ENCODE data around the gene RAPGEFL1.
A peak's percentile ranks its signal among the peaks of the same experiment; 100 is the strongest.
"Not testable (repeated sequence)": the region's sequence is repeated elsewhere in the genome, so short reads cannot be mapped to it uniquely, and the experiment has no call there.

The RAPGEFL1 gene

GRCh38 chr17:40177275-40177874 is at the start of gene RAPGEFL1:
Gene RAPGEFL1, plus strand, starts transcription at chr17:40177470. Its CDS starts 392 bp downstream, at chr17:40177862.
- peak; percentile 80 to 90 for DNase-seq

- no peak for DNase-seq
Measured at GRCh38 chr17:40129498-40129897, 47.8 kb upstream of the RAPGEFL1 start.

GRCh38 chr17:40130352-40131042 is 46.8 kb upstream of the RAPGEFL1 start:
- DNase-seq, result peak; percentile 80 to 93

GRCh38 chr17:40134184-40134583 is 43.1 kb upstream of the RAPGEFL1 start:
- no peak for DNase-seq

- DNase-seq, result no peak
Measured at GRCh38 chr17:40135817-40136216, 41.5 kb upstream of the RAPGEFL1 start.

GRCh38 chr17:40139566-40140058 is 37.7 kb upstream of the RAPGEFL1 start:
- DNase-seq, result no peak

GRCh38 chr17:40143166-40143565 is 34.1 kb upstream of the RAPGEFL1 start:
- not testable (repeated sequence) for DNase-seq

GRCh38 chr17:40145476-40145875 is 31.8 kb upstream of the RAPGEFL1 start:
- DNase-seq, result no peak

GRCh38 chr17:40148527-40148926 is 28.7 kb upstream of the RAPGEFL1 start:
- no peak for DNase-seq

GRCh38 chr17:40150276-40150675 is 27.0 kb upstream of the RAPGEFL1 start:
- DNase-seq, result no peak

GRCh38 chr17:40151414-40151963 is 25.8 kb upstream of the RAPGEFL1 start:
- peak in 1 of 2 donors; percentile 30 for DNase-seq

GRCh38 chr17:40153603-40154236 is 23.6 kb upstream of the RAPGEFL1 start:
- DNase-seq, result no peak

- peak in 1 of 2 donors; percentile 23 for DNase-seq
Measured at GRCh38 chr17:40157973-40158372, 19.3 kb upstream of the RAPGEFL1 start.

GRCh38 chr17:40158438-40159013 is 18.7 kb upstream of the RAPGEFL1 start:
- peak in 1 of 2 donors; percentile 32 for DNase-seq

- no peak for DNase-seq
Measured at GRCh38 chr17:40159456-40159855, 17.8 kb upstream of the RAPGEFL1 start.

- DNase-seq, result no peak
Measured at GRCh38 chr17:40167685-40168261, 9.5 kb upstream of the RAPGEFL1 start.

GRCh38 chr17:40168262-40168832 is 8.9 kb upstream of the RAPGEFL1 start:
- DNase-seq, result peak; percentile 31 to 63

GRCh38 chr17:40170325-40170724 is 6.9 kb upstream of the RAPGEFL1 start:
- DNase-seq, result no peak

- no peak for DNase-seq
Measured at GRCh38 chr17:40171750-40172149, 5.5 kb upstream of the RAPGEFL1 start.

GRCh38 chr17:40173091-40173777 is 4.0 kb upstream of the RAPGEFL1 start:
- DNase-seq, result no peak

- DNase-seq, result no peak
Measured at GRCh38 chr17:40173778-40174135, 3.5 kb upstream of the RAPGEFL1 start.

- no peak for DNase-seq
Measured at GRCh38 chr17:40174514-40174913, 2.8 kb upstream of the RAPGEFL1 start.

Measured in inflammatory macrophage treated with lipopolysaccharide for 1 hour (primary cell).